IMR-90 (cell line): ENCODE results near the gene DNMT3A.

ENCODE experiments used
- BHLHE40 ChIP-seq: fragments of 150-350 bp; IDR thresholded peaks from 2 replicates; pipeline ENCODE4 v1.6.1; 2016; ENCODE audit warnings: mild to moderate bottlenecking, low read depth, low read length
- CEBPB ChIP-seq: IDR thresholded peaks from 2 replicates; pipeline ENCODE4 v1.6.1; 2012; ENCODE audit warnings: low read depth, low read length, improper control_type of control experiment
- FOS ChIP-seq: fragments of 150-350 bp; IDR thresholded peaks from 2 replicates; pipeline ENCODE4 v1.6.1; 2016; ENCODE audit warnings: low read depth, low read length
- MAFK ChIP-seq: IDR thresholded peaks from 2 replicates; pipeline ENCODE4 v1.6.1; 2012; ENCODE audit warnings: low read depth, low read length, improper control_type of control experiment
- MXI1 ChIP-seq: IDR thresholded peaks from 2 replicates; pipeline ENCODE4 v1.6.1; 2012; ENCODE audit warnings: low read depth, mild to moderate bottlenecking, low read length, moderate library complexity, borderline replicate concordance
- POLR2A ChIP-seq: IDR thresholded peaks from 2 replicates; pipeline ENCODE4 v1.6.1; 2012; ENCODE audit warnings: mild to moderate bottlenecking, low read depth, low read length
- RAD21 ChIP-seq: IDR thresholded peaks from 2 replicates; pipeline ENCODE4 v1.6.1; 2012; ENCODE audit warnings: low read length, improper control_type of control experiment
- RFX5 ChIP-seq: IDR thresholded peaks from 2 replicates; pipeline ENCODE4 v1.8.0; 2012; ENCODE audit warnings: low read depth, mild to moderate bottlenecking, low read length, moderate library complexity
- SMC3 ChIP-seq: fragments of 150-350 bp; IDR thresholded peaks from 2 replicates; pipeline ENCODE4 v1.6.1; 2016; ENCODE audit warnings: low read depth, mild to moderate bottlenecking, antibody characterized with exemption, low read length, moderate library complexity
- TF ChIP-seq, protein P1 (sequence below): fragments of 150-350 bp; IDR thresholded peaks from 2 replicates; pipeline ENCODE4 v1.6.1; 2017; ENCODE audit warnings: mild to moderate bottlenecking, antibody characterized with exemption, low read length, low read depth
- TF ChIP-seq, protein P2 (sequence below): conservative IDR thresholded peaks from 2 replicates; pipeline ENCODE4 v1.5.1; 2012; ENCODE audit warnings: mild to moderate bottlenecking, low read depth, low read length, improper control_type of control experiment

DNA sequence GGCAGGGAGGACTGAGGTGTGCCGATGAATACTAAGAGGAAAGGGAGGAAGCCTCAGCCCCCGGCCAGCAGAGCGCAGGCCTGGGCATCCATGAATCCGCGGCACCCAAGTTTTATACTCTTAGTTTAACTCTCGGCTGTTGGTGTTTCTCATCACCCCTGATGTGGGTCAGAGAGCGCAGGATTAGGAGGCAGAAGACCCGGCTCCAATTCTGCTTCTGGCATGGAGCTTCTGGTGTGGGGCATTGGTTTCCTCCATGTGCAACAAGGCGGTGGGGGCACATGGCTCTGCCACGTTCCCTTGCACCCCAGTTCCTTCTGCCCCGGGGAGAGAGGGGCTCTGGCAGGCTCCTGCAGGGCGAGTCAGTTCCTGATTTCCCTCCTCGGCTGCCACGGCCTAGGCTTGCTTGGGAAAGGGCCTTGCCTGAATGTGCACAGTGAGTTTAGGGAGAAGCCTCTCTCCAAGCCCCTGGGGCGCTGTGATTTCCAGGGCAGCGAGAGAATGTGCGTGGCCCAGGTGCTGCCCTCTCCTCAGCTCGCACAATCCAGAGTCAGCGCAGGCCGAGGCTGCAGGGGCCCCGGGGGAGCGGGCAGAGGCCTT, 36.2 kb upstream of the DNMT3A start:
- TF ChIP-seq FOS (no peak), MXI1 (no peak), POLR2A (no peak), RAD21 (no peak), CEBPB (no peak), SMC3 (no peak), BHLHE40 (no peak), MAFK (no peak), RFX5 (no peak)
- TF ChIP-seq, protein P1, sequence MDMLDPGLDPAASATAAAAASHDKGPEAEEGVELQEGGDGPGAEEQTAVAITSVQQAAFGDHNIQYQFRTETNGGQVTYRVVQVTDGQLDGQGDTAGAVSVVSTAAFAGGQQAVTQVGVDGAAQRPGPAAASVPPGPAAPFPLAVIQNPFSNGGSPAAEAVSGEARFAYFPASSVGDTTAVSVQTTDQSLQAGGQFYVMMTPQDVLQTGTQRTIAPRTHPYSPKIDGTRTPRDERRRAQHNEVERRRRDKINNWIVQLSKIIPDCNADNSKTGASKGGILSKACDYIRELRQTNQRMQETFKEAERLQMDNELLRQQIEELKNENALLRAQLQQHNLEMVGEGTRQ = no peak
- TF ChIP-seq, protein P2, sequence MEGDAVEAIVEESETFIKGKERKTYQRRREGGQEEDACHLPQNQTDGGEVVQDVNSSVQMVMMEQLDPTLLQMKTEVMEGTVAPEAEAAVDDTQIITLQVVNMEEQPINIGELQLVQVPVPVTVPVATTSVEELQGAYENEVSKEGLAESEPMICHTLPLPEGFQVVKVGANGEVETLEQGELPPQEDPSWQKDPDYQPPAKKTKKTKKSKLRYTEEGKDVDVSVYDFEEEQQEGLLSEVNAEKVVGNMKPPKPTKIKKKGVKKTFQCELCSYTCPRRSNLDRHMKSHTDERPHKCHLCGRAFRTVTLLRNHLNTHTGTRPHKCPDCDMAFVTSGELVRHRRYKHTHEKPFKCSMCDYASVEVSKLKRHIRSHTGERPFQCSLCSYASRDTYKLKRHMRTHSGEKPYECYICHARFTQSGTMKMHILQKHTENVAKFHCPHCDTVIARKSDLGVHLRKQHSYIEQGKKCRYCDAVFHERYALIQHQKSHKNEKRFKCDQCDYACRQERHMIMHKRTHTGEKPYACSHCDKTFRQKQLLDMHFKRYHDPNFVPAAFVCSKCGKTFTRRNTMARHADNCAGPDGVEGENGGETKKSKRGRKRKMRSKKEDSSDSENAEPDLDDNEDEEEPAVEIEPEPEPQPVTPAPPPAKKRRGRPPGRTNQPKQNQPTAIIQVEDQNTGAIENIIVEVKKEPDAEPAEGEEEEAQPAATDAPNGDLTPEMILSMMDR = no peak
